BLaER1 treated with 17β-estradiol and CSF1 and Interleukin-3, amounts not matched to agents 10 nM and 100 nM (cell line): ENCODE measurements around the gene SH3D19.
"Not testable (repeated sequence)": the region's sequence is repeated elsewhere in the genome, so short reads cannot be mapped to it uniquely, and the experiment has no call there.

Source experiments
- H3K27ac ChIP-seq, 11 experiments: shearing (Covaris generic); formaldehyde crosslinking; 2 replicates each; pipeline ENCODE4 v1.8.1; 2022
- H3K27me3 ChIP-seq, 11 experiments: shearing (Covaris generic); formaldehyde crosslinking; 2 replicates each; pipeline ENCODE4 v1.8.1; 2022
- H3K36me3 ChIP-seq, 11 experiments: shearing (Covaris generic); formaldehyde crosslinking; 2 replicates each; pipeline ENCODE4 v1.8.1; 2022
- H3K4me1 ChIP-seq, 10 experiments: shearing (Covaris generic); formaldehyde crosslinking; 2 replicates each; pipeline ENCODE4 v1.8.1; 2022
- H3K4me2 ChIP-seq, 11 experiments: shearing (Covaris generic); formaldehyde crosslinking; 2 replicates each; pipeline ENCODE4 v1.8.1; 2022
- H3K4me3 ChIP-seq, 10 experiments: shearing (Covaris generic); formaldehyde crosslinking; 2 replicates each; pipeline ENCODE4 v1.8.1; 2022
- H3K9ac ChIP-seq, 11 experiments: shearing (Covaris generic); formaldehyde crosslinking; 2 replicates each; pipeline ENCODE4 v1.8.1; 2022
- H3K9me3 ChIP-seq, 11 experiments: shearing (Covaris generic); formaldehyde crosslinking; replicated peaks in 1 of 11; 2 replicates each; pipeline ENCODE4 v1.8.1; 2022
- H4K20me1 ChIP-seq, 11 experiments: shearing (Covaris generic); formaldehyde crosslinking; 2 replicates each; pipeline ENCODE4 v1.8.1; 2022
- Cebpa-rat ChIP-seq, 11 experiments: shearing (Covaris generic); IDR thresholded peaks; 2 replicates each; pipeline ENCODE4 v1.8.1; 2022

SH3D19 gene

GRCh38 chr4:151143162-151143561 is 182.2 kb downstream of the SH3D19 start:
- TF ChIP-seq Cebpa-rat (IDR thresholded peaks at IDR 0.05): no peak
- H3K27me3 ChIP-seq: no peaks in the 10 kb centered on the region
- peaks cover 0 to 17% (median 0%) of the 10 kb centered on the region in 10 experiments; a peak in 6 of 20 replicates for H3K4me1 ChIP-seq
- no peaks in the 10 kb centered on the region for H4K20me1 ChIP-seq
- H3K9me3 ChIP-seq: no peaks in the 10 kb centered on the region
- H3K9ac ChIP-seq: no peak overlapping the region
- no peak overlapping the region for H3K4me3 ChIP-seq
- H3K4me2 ChIP-seq: peak overlapping the region in 2 of 11 experiments; percentile 39 to 40; a peak in 4 of 22 replicates
- H3K36me3 ChIP-seq: no peaks in the 10 kb centered on the region
- H3K27ac ChIP-seq: no peak overlapping the region

- Histone ChIP-seq H3K9ac (no peak overlapping the region), H3K4me3 (no peak overlapping the region), H3K36me3 (no peaks in the 10 kb centered on the region)
Observed at GRCh38 chr4:151142758-151143157, 182.6 kb downstream of the SH3D19 start.

DNA sequence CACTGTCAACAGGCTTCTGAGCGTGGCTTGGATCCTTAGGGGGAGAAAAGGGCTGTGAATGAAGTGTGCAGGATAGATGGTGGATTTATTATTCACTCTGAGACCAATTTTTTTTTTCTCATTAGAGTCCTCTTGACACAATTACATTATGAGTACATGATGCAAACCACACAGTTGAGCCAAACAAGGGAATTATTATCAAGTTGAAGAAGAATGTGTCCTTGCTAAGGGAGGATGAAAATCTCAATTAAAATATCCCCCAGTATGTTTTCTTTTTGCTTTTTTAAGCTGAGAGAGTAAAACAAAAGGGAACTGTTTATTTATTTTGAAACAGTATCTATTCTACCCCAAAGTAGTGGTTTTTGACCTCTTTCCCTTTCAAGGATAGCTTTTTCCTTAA is 185.6 kb downstream of the SH3D19 start:
- no peak overlapping the region for H3K9ac ChIP-seq
- H3K27me3 ChIP-seq: no peaks in the 10 kb centered on the region
- peaks cover 0 to 17% (median 0%) of the 10 kb centered on the region in 10 experiments; a peak in 6 of 20 replicates for H3K4me1 ChIP-seq
- H3K27ac ChIP-seq: no peak overlapping the region
- no peak for TF ChIP-seq Cebpa-rat (IDR thresholded peaks at IDR 0.05)
- no peak overlapping the region for H3K4me3 ChIP-seq
- no peaks in the 10 kb centered on the region for H3K9me3 ChIP-seq
- H3K4me2 ChIP-seq: no peak overlapping the region
- H4K20me1 ChIP-seq: no peaks in the 10 kb centered on the region
- no peaks in the 10 kb centered on the region for H3K36me3 ChIP-seq

More at GRCh38 chr4:151142758-151143157, 182.6 kb downstream of the SH3D19 start:
- Histone ChIP-seq H3K27ac (no peak overlapping the region), H3K4me1 (peaks cover 0 to 17% (median 0%) of the 10 kb centered on the region in 10 experiments; a peak in 6 of 20 replicates), H4K20me1 (no peaks in the 10 kb centered on the region), H3K9me3 (no peaks in the 10 kb centered on the region), H3K27me3 (no peaks in the 10 kb centered on the region), H3K4me2 (peak overlapping the region in 2 of 11 experiments; percentile 39 to 40; a peak in 4 of 22 replicates)
- no peak for TF ChIP-seq Cebpa-rat (IDR thresholded peaks at IDR 0.05)

GRCh38 chr4:151136048-151136447 is 189.4 kb downstream of the SH3D19 start:
- not testable (repeated sequence) for H3K9ac ChIP-seq, H3K9me3 ChIP-seq, H3K4me2 ChIP-seq, H3K27ac ChIP-seq, H3K4me1 ChIP-seq, H3K27me3 ChIP-seq, H3K4me3 ChIP-seq, H3K36me3 ChIP-seq, H4K20me1 ChIP-seq

DNA sequence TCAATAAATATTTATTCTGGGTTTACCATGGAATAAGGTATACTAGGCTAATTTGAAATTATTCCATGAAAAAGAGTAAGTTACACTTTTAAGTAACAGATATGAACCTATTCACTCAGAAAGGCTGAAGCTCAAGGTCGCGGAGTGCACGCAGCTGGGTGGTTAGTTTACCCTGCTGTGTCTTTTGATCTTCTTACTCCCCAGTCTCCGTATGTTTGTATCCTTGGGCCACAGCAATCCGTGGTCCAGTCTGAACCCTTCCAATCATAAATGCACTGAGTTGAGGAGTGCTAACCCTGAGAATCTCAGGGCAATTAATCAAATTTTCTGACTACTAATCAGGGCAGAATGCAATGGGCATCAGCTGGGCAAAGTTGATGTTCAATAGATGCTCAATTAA is 192.1 kb downstream of the SH3D19 start:
- no peak overlapping the region for H3K27ac ChIP-seq
- H3K9ac ChIP-seq: no peak overlapping the region
- no peaks in the 10 kb centered on the region for H4K20me1 ChIP-seq
- H3K4me2 ChIP-seq: no peak overlapping the region
- peaks cover 7 to 11% (median 9%) of the 10 kb centered on the region in 10 experiments; a peak in 17 of 20 replicates for H3K4me1 ChIP-seq
- no peak for TF ChIP-seq Cebpa-rat (IDR thresholded peaks at IDR 0.05)
- H3K4me3 ChIP-seq: no peak overlapping the region
- H3K36me3 ChIP-seq: no peaks in the 10 kb centered on the region
- H3K9me3 ChIP-seq: no peaks in the 10 kb centered on the region
- no peaks in the 10 kb centered on the region for H3K27me3 ChIP-seq

DNA sequence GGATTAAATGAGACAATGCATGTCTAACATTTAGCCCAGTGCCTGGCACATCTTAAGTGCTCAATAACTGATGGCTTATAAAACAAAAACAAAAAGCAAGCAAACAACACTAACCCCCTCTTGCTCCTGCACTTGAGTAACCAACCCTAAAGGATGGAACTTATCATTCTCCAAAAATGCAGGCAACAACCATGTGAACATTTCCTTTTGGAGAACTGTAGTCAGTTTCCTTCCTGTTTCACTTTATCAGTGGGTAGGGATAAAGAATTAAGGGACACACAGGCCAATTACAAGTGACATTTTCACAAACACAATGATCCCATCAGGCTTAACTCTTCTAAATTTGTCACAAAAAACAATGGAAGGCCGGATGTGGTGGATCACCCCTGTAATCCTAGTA is 195.6 kb downstream of the SH3D19 start:
- no peaks in the 10 kb centered on the region for H4K20me1 ChIP-seq
- no peak overlapping the region for H3K4me3 ChIP-seq
- H3K27me3 ChIP-seq: no peaks in the 10 kb centered on the region
- peaks cover 7 to 11% (median 9%) of the 10 kb centered on the region in 10 experiments; a peak in 17 of 20 replicates for H3K4me1 ChIP-seq
- no peak overlapping the region for H3K27ac ChIP-seq
- H3K36me3 ChIP-seq: no peaks in the 10 kb centered on the region
- no peak for TF ChIP-seq Cebpa-rat (IDR thresholded peaks at IDR 0.05)
- H3K4me2 ChIP-seq: peak overlapping the region in 9 of 11 experiments; percentile 6 to 49 (median 27); a peak in 15 of 22 replicates
- H3K9ac ChIP-seq: no peak overlapping the region
- H3K9me3 ChIP-seq: no peaks in the 10 kb centered on the region

DNA sequence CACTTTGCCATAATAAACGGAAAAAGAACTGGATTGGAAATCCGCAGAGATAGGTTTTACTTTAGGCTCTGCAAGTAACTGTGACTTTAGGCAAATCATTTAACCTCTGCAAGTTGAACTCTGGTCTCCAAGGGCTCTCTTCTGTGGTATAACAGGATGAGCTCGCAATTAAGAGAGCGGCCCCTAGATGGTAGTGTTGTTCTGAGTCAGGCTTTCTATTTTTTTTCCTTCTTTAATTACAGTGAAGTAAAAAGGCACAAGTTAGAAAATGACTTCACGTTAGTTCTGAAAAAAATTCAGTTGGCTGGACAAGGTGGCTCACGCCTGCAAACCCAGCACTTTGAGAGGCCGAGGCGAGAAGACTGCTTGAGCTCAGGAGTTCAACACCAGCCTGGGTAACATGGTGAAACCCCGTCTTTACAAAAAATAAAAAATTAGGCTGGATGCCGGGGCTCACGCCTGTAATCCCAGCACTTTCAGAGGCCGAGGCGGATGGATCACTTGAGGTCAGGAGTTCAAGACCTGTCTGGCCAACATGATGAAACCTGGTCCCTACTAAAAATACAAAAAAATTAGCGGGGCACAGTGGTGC is 207.9 kb downstream of the SH3D19 start:
- H3K9ac ChIP-seq: no peak overlapping the region
- no peak overlapping the region for H3K27ac ChIP-seq
- no peak overlapping the region for H3K4me2 ChIP-seq
- peaks cover 0 to 19% (median 0%) of the 10 kb centered on the region in 11 experiments; a peak in 7 of 22 replicates for H4K20me1 ChIP-seq
- no peak overlapping the region for H3K4me3 ChIP-seq
- no peaks in the 10 kb centered on the region for H3K9me3 ChIP-seq
- H3K27me3 ChIP-seq: no peaks in the 10 kb centered on the region
- no peak for TF ChIP-seq Cebpa-rat (IDR thresholded peaks at IDR 0.05)
- H3K36me3 ChIP-seq: peaks cover 4 to 14% (median 10%) of the 10 kb centered on the region in 11 experiments; a peak in 16 of 22 replicates
- peaks cover 0 to 3% (median 0%) of the 10 kb centered on the region in 10 experiments; a peak in 1 of 20 replicates for H3K4me1 ChIP-seq

- Histone ChIP-seq H4K20me1 (peaks cover 0 to 43% (median 20%) of the 10 kb centered on the region in 11 experiments; a peak in 11 of 22 replicates), H3K4me2 (no peak overlapping the region), H3K27me3 (no peaks in the 10 kb centered on the region), H3K9ac (no peak overlapping the region), H3K36me3 (peaks cover 10 to 36% (median 28%) of the 10 kb centered on the region in 11 experiments; a peak in 20 of 22 replicates), H3K27ac (no peak overlapping the region), H3K4me1 (peaks cover 0 to 3% (median 0%) of the 10 kb centered on the region in 10 experiments; a peak in 1 of 20 replicates), H3K9me3 (no peaks in the 10 kb centered on the region), H3K4me3 (no peak overlapping the region)
- no peak for TF ChIP-seq Cebpa-rat (IDR thresholded peaks at IDR 0.05)
Observed at GRCh38 chr4:151114986-151115385, 210.4 kb downstream of the SH3D19 start.

GRCh38 chr4:151114338-151114737 is 211.1 kb downstream of the SH3D19 start:
- Histone ChIP-seq H3K4me3 (no peak overlapping the region), H3K4me2 (no peak overlapping the region), H3K9me3 (no peaks in the 10 kb centered on the region), H3K36me3 (peaks cover 12 to 42% (median 34%) of the 10 kb centered on the region in 11 experiments; a peak in 20 of 22 replicates), H3K27ac (no peak overlapping the region), H4K20me1 (peaks cover 0 to 49% (median 27%) of the 10 kb centered on the region in 11 experiments; a peak in 11 of 22 replicates), H3K27me3 (no peaks in the 10 kb centered on the region), H3K4me1 (peaks cover 0 to 3% (median 0%) of the 10 kb centered on the region in 10 experiments; a peak in 1 of 20 replicates), H3K9ac (no peak overlapping the region)
- TF ChIP-seq Cebpa-rat (IDR thresholded peaks at IDR 0.05): no peak

GRCh38 chr4:151110236-151110635 is 215.2 kb downstream of the SH3D19 start:
- Histone ChIP-seq H3K9me3 (no peaks in the 10 kb centered on the region), H3K4me3 (no peak overlapping the region), H3K27ac (no peak overlapping the region), H3K4me2 (no peak overlapping the region), H4K20me1 (peaks cover 23 to 88% (median 60%) of the 10 kb centered on the region in 11 experiments; a peak in 21 of 22 replicates), H3K4me1 (no peaks in the 10 kb centered on the region), H3K36me3 (peaks cover 47 to 83% (median 68%) of the 10 kb centered on the region in 11 experiments), H3K9ac (no peak overlapping the region), H3K27me3 (no peaks in the 10 kb centered on the region)
- TF ChIP-seq Cebpa-rat (IDR thresholded peaks at IDR 0.05): no peak
